Hematopoietic multipotent progenitor cell treated with erythropoietin and hydrocortisone succinate and interleukin-3 and kit ligand, for 17 days (in vitro differentiated cells): Measurements from ENCODE around the gene TRIP6.

Experiments
- DNase-seq: peaks from one replicate; pipeline ENCODE4 v3.0.0-alpha.2; 2015; ENCODE audit warnings: low spot score

The TRIP6 gene

GRCh38 chr7:100873599-100874299 is 6.6 kb downstream of the TRIP6 start:
- DNase-seq, result no peak

GRCh38 chr7:100874300-100874576 is 7.1 kb downstream of the TRIP6 start:
- no peak for DNase-seq

DNA sequence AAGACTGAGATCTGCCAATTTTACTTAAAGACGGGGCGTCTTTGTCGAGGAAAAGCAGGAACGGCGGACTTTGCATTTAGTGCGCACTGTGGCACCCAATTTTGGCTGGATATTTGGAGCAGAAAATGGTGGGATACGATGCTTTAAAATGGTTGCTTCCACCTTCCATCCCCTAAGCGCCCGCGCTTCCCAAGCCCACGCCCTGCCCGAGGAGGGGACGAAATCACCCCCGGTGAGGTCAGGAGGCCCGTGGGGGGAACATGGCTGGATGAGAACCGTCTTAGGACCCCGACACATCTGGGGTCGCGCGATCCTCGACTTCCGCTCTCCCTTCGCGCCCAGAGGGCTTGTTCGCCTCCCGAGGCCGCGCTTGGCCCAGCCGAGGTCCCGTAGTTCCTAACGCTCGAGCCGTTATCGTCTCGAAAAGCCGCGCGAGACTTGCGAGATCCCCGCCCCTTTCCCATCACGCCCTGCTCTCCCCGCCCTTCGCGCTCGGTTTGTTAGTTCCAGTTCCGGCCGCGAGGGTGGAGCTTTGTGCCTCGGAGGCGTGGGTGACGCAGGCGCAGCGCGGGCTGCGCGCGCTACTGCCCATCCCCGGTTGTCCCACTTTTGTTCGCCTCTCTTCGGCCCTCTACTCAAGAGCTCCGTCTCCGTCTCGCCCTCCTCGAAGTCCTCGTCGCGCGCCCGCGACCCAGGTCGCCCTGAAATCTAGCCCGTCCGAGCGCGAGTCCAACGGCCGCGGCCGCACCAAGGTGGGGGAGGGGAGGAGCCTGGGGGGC is 7.6 kb downstream of the TRIP6 start, which contains the start of gene SRRT:
TSS of gene SRRT (plus strand) at position 527 of the 779 bp plus-strand sequence. CDS start 488 bp downstream, outside the sequence.
- DNase-seq, result peak; percentile 99

DNA sequence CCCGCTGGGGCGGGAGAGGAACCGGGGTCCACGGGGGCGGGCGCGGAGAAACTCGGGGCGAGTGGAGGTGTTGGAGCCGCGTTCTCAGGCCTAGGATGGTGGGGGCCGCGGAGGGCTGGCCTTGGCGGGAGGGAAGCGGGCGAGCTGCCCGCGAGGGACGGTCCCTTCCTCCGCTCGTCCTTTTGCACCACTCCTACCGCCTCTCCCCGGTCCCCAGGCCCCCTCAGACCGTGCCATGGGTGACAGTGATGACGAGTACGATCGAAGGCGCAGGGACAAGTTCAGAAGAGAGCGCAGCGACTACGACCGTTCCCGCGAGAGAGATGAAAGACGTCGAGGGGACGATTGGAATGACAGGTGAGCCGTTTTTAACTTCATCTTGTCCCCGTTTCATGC is 8.2 kb downstream of the TRIP6 start:
- peak; percentile 38 for DNase-seq

DNA sequence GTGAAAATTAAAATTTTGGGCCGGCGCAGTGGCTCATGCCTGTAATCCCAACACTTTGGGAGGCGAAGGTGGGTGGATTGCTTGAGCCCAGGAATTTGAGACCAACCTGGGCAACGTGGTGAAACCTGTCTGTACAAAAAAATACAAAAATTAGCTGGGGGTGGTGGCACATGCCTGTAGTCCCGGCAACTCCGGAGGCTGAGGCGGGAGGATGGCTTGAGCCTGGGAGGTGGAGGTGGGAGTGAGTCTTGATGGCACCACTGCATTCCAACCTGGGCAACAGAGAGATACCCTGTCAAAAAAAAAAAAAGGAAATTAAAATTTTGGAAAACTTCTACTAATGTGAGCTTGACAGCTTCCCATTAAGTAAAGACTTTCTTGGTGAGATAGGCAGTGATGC is 10.8 kb downstream of the TRIP6 start:
- no peak for DNase-seq

- DNase-seq, result no peak
Measured at GRCh38 chr7:100878685-100879084, 11.5 kb downstream of the TRIP6 start.

GRCh38 chr7:100879685-100880261 is 12.6 kb downstream of the TRIP6 start:
- no peak for DNase-seq

GRCh38 chr7:100880645-100881044 is 13.5 kb downstream of the TRIP6 start:
- no peak for DNase-seq

- DNase-seq, result no peak
Measured at GRCh38 chr7:100881136-100881535, 13.9 kb downstream of the TRIP6 start.

- no peak for DNase-seq
Measured at GRCh38 chr7:100882201-100882600, 15.0 kb downstream of the TRIP6 start.

DNA sequence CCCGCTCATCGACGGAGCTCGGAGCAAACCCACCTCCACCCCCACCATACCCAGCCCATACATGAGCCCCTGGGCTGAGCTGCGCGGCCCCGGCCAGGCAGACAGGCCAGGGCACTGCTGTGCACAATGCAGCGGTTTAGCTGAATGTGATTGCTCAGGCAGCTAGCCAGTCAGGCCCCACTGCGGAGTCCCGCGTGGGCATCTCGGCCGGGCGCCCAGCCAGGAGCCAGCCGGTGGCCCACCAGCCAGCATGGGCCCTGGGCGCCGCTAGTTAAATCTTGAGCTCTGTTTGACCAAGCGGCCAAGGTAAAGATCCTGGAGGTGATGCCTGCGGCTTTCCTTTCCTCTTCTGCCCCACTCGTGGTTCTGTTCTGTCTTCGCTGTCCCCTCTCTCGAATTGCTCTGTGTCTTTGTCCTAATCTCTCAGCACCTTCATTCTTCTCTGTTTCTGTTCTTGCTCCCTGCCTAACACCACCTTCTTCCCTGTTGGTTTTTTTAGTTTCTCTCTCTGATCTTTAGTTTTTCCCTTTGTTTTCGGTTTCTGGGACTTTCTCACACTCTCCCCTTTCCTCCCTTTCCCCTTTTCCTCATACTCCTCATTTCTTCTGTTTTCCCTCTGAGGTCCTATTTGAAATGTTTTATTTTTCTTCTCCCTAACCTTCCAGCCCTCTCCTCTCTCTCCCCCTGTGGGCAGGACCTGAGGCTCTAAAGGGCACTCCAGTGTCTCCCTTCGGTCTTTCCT is 15.8 kb downstream of the TRIP6 start:
- DNase-seq, result no peak

DNA sequence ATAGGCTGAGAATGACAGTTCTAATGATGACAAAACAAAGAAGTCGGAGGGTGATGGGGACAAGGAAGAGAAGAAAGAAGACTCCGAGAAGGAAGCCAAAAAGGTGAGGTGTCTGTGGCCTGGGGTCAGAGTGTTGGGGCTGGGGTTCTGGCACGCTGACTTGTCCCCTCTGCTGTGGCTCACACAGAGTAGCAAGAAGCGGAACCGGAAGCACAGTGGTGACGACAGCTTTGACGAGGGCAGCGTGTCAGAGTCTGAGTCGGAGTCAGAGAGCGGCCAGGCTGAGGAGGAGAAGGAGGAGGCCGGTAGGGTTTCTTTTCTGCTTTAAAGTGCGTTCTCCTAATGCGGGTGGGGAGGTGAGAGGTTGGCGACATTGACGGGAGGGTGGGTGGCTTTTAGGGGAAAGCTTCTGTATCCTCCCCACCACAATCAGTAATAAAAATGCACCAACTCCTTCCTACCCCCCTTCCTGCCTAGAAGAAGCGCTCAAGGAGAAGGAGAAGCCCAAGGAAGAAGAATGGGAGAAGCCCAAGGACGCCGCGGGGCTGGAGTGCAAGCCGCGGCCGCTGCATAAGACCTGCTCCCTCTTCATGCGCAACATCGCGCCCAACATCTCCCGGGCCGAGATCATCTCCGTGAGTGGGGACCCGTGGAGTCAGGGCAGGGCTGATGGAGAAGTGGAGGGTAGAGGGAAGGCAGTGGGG is 17.7 kb downstream of the TRIP6 start:
- no peak for DNase-seq

GRCh38 chr7:100885440-100886141 is 18.4 kb downstream of the TRIP6 start:
- DNase-seq, result no peak

DNA sequence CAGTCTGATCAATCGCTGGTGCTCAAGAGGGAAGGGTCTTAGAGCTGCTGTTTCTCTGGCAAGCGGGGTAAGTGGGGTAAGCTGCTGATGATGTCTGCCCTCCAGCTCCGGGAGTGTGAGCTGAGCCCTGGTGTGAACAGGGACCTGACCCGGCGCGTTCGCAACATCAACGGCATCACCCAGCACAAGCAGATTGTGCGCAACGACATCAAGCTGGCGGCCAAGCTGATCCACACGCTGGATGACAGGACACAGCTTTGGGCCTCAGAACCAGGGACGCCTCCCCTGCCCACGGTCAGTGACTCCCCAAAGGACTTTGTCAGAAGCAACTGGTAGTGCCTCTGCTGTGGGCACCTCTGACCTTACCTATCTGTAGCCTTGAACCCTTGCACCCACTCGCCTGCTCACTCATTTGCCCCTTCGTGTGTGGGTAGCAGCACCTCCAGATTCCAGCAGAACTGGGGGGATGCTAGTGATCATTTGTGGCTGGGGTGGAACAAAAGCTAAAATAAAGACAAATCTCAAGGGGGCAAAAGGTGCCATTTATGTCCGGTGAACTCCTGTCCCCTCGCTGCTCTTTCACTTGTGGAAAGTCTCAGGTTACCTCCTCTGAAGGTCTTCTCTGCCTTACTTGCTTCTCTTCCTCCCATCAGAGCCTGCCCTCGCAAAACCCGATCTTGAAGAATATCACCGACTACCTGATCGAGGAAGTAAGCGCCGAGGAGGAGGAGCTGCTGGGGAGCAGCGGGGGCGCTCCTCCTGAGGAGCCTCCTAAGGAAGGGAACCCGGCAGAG is 19.2 kb downstream of the TRIP6 start:
- no peak for DNase-seq

DNA sequence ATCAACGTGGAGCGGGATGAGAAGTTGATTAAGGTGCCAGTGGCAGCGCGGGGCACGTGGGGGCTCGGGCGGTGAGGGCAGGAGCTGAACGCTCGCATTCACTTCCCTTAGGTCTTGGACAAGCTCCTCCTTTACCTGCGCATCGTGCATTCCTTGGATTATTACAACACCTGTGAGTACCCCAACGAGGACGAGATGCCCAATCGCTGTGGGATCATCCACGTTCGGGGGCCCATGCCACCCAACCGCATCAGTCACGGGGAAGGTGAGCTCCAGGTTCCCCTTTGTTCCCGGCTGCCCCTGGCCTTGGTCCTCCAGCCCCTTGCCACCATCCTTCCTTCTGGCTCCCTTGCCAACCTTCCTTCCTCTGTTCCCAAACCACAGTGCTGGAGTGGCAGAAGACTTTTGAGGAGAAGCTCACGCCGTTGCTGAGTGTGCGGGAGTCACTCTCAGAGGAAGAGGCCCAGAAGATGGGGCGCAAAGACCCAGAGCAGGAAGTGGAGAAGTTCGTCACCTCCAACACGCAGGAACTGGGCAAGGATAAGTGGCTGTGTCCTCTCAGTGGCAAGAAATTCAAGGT is 19.8 kb downstream of the TRIP6 start:
- no peak for DNase-seq

GRCh38 chr7:100887516-100888290 is 20.5 kb downstream of the TRIP6 start:
- peak; percentile 44 for DNase-seq

- no peak for DNase-seq
Measured at GRCh38 chr7:100888291-100888987, 21.3 kb downstream of the TRIP6 start.

GRCh38 chr7:100888988-100889750 is 22.0 kb downstream of the TRIP6 start, which contains the start of gene UFSP1:
Gene UFSP1 (minus strand): TSS chr7:100889715. CDS start chr7:100889271, 444 bp downstream.
- DNase-seq, result no peak
